Measurements from ENCODE around the gene UBALD1.

Gene UBALD1

DNA sequence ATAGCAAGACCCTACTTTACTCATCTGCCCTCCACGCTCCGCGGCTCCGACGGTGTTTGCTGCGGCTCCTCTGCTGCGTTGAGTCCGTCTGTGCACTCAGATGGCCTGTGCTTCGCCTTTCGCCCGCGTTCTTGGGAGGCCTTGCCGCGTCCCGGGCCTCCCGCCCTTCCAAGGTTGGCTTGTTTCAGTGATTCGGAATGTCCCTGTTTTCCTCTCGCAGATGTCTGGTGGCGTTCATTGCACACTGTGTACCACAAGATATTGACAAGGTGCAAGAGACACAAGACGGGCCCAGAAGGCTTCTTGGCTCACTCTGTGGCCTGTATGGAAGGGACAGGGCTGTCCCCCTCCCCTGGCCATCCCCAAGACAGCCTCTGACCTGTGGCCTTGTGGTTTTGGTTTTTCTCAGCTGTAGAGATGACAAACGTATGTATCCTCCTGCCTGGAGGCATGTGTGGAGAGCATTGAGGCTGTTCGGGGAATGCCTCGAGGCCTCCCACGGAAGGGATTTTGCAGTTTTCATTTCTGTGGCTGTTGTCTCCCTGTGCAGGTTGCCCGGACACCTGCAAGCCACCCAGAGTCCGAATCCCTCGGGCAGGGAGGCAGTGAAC, 25.3 kb upstream of the UBALD1 start:
- no peak for TF ChIP-seq EZH2phosphoT487 (IDR thresholded peaks at IDR 0.05; ENCODE audit: low read length)
- TF ChIP-seq EZH2 (optimal IDR thresholded peaks at IDR 0.05; ENCODE audit: low read depth, low read length) = no peak
- TF ChIP-seq, protein P1, sequence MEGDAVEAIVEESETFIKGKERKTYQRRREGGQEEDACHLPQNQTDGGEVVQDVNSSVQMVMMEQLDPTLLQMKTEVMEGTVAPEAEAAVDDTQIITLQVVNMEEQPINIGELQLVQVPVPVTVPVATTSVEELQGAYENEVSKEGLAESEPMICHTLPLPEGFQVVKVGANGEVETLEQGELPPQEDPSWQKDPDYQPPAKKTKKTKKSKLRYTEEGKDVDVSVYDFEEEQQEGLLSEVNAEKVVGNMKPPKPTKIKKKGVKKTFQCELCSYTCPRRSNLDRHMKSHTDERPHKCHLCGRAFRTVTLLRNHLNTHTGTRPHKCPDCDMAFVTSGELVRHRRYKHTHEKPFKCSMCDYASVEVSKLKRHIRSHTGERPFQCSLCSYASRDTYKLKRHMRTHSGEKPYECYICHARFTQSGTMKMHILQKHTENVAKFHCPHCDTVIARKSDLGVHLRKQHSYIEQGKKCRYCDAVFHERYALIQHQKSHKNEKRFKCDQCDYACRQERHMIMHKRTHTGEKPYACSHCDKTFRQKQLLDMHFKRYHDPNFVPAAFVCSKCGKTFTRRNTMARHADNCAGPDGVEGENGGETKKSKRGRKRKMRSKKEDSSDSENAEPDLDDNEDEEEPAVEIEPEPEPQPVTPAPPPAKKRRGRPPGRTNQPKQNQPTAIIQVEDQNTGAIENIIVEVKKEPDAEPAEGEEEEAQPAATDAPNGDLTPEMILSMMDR (IDR thresholded peaks at IDR 0.05; ENCODE audit: low read length) = no peak
- Histone ChIP-seq H3K27me3 (replicated peaks; ENCODE audit: insufficient read depth, low read length) (no peaks in the 10 kb centered on the region), H3K9ac (ENCODE audit: low read length) (no peak overlapping the region), H3F3A (ENCODE audit: insufficient read depth, low read length) (no peaks in the 10 kb centered on the region), H3K79me2 (ENCODE audit: low read length) (peaks cover 87% of the 10 kb centered on the region), H3K4me1 (ENCODE audit: low read length) (no peaks in the 10 kb centered on the region), H3K4me2 (ENCODE audit: low read depth, low read length) (no peak overlapping the region), H3K36me3 (replicated peaks; ENCODE audit: insufficient read depth, low read length) (no peaks in the 10 kb centered on the region), H3K9me3 (replicated peaks; ENCODE audit: insufficient read depth, low read length) (no peaks in the 10 kb centered on the region), H3K4me3 (ENCODE audit: low read length) (no peak overlapping the region), H4K20me1 (ENCODE audit: insufficient read depth, low read length) (peaks cover 3% of the 10 kb centered on the region; the same call in 1 of the 2 replicates), H3K27ac (ENCODE audit: low read length) (no peak overlapping the region), H2AFZ (ENCODE audit: low read length) (no peak overlapping the region), H3K9me2 (replicated peaks; ENCODE audit: insufficient read depth, low read length) (no peaks in the 10 kb centered on the region)
- DNase-seq = no peak

DNA sequence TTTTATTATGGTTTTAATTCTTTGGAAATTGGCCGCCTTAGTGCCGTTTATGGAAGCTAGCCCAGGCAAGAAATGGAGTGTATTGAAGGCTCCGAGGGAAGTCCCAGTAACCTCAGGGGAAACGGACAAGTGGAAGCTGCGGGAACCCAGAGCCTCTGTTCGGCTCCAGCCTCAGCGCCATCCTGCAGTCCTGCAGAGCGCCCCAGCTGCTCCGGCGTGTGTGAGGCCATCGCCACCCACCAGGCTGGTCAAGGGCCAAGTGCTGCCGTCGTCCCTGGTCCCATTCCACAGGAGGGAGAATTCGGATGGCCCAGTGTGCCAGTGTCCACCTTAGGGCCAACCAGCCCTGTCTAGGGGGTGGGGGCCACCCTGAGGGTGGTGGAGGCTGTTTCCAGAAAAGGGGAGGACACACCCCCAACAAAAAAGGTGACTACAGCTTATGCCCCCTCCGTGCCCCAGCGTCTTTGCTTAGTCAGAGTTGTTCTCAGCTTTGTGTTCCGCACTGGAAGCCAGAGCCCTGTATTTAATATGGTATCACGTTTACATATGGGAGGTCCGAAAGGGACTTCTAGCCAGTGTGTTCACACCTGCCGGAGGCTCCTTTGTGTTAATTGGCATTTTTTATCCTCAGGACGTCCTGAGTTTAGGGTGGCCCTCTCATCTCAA, 22.9 kb upstream of the UBALD1 start:
- TF ChIP-seq, protein P1 (IDR thresholded peaks at IDR 0.05; ENCODE audit: low read length) = no peak
- TF ChIP-seq EZH2phosphoT487 (IDR thresholded peaks at IDR 0.05; ENCODE audit: low read length) = no peak
- TF ChIP-seq EZH2 (optimal IDR thresholded peaks at IDR 0.05; ENCODE audit: low read depth, low read length) = no peak
- Histone ChIP-seq H2AFZ (ENCODE audit: low read length) (no peak overlapping the region), H3F3A (ENCODE audit: insufficient read depth, low read length) (no peaks in the 10 kb centered on the region), H3K4me2 (ENCODE audit: low read depth, low read length) (no peak overlapping the region), H4K20me1 (ENCODE audit: insufficient read depth, low read length) (peaks cover 3% of the 10 kb centered on the region; the same call in 1 of the 2 replicates), H3K9me2 (replicated peaks; ENCODE audit: insufficient read depth, low read length) (no peaks in the 10 kb centered on the region), H3K36me3 (replicated peaks; ENCODE audit: insufficient read depth, low read length) (no peaks in the 10 kb centered on the region), H3K4me1 (ENCODE audit: low read length) (no peaks in the 10 kb centered on the region), H3K27ac (ENCODE audit: low read length) (no peak overlapping the region), H3K4me3 (ENCODE audit: low read length) (no peak overlapping the region), H3K27me3 (replicated peaks; ENCODE audit: insufficient read depth, low read length) (no peaks in the 10 kb centered on the region), H3K9ac (ENCODE audit: low read length) (no peak overlapping the region), H3K79me2 (ENCODE audit: low read length) (peaks cover 91% of the 10 kb centered on the region), H3K9me3 (replicated peaks; ENCODE audit: insufficient read depth, low read length) (no peaks in the 10 kb centered on the region)
- no peak for DNase-seq

DNA sequence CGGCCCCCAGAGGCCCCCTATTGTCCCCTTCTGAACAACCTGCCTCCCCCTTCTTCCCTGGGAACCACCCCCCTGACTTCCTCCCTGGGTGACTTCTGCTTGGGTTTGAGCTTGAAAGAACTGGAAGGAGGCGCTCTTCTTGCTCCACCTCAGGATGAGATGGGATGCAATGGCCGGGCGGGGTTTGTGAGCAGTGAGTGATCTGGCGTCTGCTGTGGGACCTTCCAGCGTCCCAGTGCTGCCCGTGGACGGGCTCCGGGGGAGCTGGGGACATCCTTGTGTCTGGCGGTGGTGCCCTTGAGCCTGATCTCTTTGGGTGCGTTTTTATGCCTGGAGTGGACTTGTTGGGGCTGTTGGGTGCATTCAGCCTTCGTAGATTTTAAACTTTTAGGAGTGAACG, 21.5 kb upstream of the UBALD1 start:
- H3K79me2 ChIP-seq (ENCODE audit: low read length) = peaks cover 92% of the 10 kb centered on the region

More for the DNA sequence above, 21.5 kb upstream of the UBALD1 start:
- DNase-seq = no peak
- no peak overlapping the region for H3K9ac ChIP-seq (ENCODE audit: low read length)
- H3K27me3 ChIP-seq (replicated peaks; ENCODE audit: insufficient read depth, low read length) = no peaks in the 10 kb centered on the region
- peaks cover 3% of the 10 kb centered on the region; the same call in 1 of the 2 replicates for H4K20me1 ChIP-seq (ENCODE audit: insufficient read depth, low read length)
- no peaks in the 10 kb centered on the region for H3F3A ChIP-seq (ENCODE audit: insufficient read depth, low read length)
- no peak overlapping the region for H3K4me3 ChIP-seq (ENCODE audit: low read length)
- no peak overlapping the region for H3K27ac ChIP-seq (ENCODE audit: low read length)
- no peaks in the 10 kb centered on the region for H3K36me3 ChIP-seq (replicated peaks; ENCODE audit: insufficient read depth, low read length)
- no peaks in the 10 kb centered on the region for H3K4me1 ChIP-seq (ENCODE audit: low read length)
- H3K9me2 ChIP-seq (replicated peaks; ENCODE audit: insufficient read depth, low read length) = no peaks in the 10 kb centered on the region
- no peak overlapping the region for H2AFZ ChIP-seq (ENCODE audit: low read length)
- H3K4me2 ChIP-seq (ENCODE audit: low read depth, low read length) = no peak overlapping the region
- TF ChIP-seq EZH2phosphoT487 (IDR thresholded peaks at IDR 0.05; ENCODE audit: low read length) (no peak), EZH2 (optimal IDR thresholded peaks at IDR 0.05; ENCODE audit: low read depth, low read length) (no peak)
- TF ChIP-seq, protein P1 (IDR thresholded peaks at IDR 0.05; ENCODE audit: low read length) = no peak
- no peaks in the 10 kb centered on the region for H3K9me3 ChIP-seq (replicated peaks; ENCODE audit: insufficient read depth, low read length)
